Left ventricle myocardium inferior (tissue), 1 donor: ENCODE measurements around the gene AP1AR. TPM values are rescaled to one million over a fixed set of nuclear protein-coding genes. Genes with fewer than 3 reads are reported as not detected.

Experiments
- DNase-seq: peaks from one replicate; pipeline ENCODE4 v3.0.0-alpha.2; 2020
- H3K27ac ChIP-seq: fragments of 200-600 bp; replicated peaks from 2 replicates; pipeline ENCODE4 v1.8.0; 2021
- H3K27me3 ChIP-seq: fragments of 200-600 bp; 2 replicates; pipeline ENCODE4 v1.8.0; 2021; ENCODE audit warnings: low read depth
- H3K36me3 ChIP-seq: fragments of 200-600 bp; 2 replicates; pipeline ENCODE4 v1.8.0; 2021
- H3K4me1 ChIP-seq: fragments of 200-600 bp; 2 replicates; pipeline ENCODE4 v1.8.0; 2021
- H3K4me3 ChIP-seq: fragments of 200-600 bp; 2 replicates; pipeline ENCODE4 v1.8.0; 2021; ENCODE audit warnings: mild to moderate bottlenecking, moderate library complexity
- H3K9me3 ChIP-seq: fragments of 200-600 bp; replicated peaks from 2 replicates; pipeline ENCODE4 v1.8.0; 2021
- intact Hi-C: fragments of 100-400 bp; cut with micrococcal nuclease; formaldehyde crosslinking; loops from one replicate; pipeline ENCODE4 v1.11.0; 2022
- total RNA-seq: library from RNA; stranded (reverse); fragmentation: NEBNext Ultra II Directional; extraction: Animal tissue kit (Norgen Biotek cat#: 25700); gene quantifications from one replicate; pipeline ENCODE4 v1.2.1, GENCODE V29; 2021
- TF ChIP-seq, protein P1 (sequence below): fragments of 200-600 bp; IDR thresholded peaks from 2 replicates; pipeline ENCODE4 v1.8.0; 2021; ENCODE audit warnings: antibody characterized with exemption, mild to moderate bottlenecking, borderline replicate concordance
- donor health status: DM: no; HTN: yes; CAD: no; lungs with severe emphysema.

Gene AP1AR
- total RNA-seq, 1 donor from 2014 or later = 9.6 TPM

DNA sequence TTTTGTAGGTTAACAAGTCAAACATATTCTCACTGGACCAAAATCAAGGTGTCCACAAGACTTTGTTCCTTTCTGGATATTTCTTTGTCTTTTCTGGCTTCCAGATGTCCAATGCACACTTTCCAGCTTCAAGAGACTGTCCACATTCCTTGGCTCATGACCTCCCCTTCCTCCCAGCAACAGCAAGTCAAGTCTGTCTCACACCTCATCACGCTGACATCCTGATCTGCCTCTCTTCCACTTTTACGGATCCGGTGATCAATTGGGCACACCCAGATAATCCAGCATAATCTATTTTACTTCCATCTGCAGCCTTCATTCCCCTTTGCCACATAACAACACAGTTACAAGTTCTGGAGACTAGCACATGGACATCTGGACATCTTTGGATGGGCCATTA is 44.5 kb downstream of the AP1AR start:
- intact Hi-C loops = no loop called here
- Histone ChIP-seq H3K36me3 (peaks cover 3% of the 10 kb centered on the region), H3K27ac (peak overlapping the region; percentile 85), H3K27me3 (no peaks in the 10 kb centered on the region), H3K9me3 (no peaks in the 10 kb centered on the region), H3K4me1 (peaks cover 31% of the 10 kb centered on the region), H3K4me3 (no peak overlapping the region)
- TF ChIP-seq, protein P1, sequence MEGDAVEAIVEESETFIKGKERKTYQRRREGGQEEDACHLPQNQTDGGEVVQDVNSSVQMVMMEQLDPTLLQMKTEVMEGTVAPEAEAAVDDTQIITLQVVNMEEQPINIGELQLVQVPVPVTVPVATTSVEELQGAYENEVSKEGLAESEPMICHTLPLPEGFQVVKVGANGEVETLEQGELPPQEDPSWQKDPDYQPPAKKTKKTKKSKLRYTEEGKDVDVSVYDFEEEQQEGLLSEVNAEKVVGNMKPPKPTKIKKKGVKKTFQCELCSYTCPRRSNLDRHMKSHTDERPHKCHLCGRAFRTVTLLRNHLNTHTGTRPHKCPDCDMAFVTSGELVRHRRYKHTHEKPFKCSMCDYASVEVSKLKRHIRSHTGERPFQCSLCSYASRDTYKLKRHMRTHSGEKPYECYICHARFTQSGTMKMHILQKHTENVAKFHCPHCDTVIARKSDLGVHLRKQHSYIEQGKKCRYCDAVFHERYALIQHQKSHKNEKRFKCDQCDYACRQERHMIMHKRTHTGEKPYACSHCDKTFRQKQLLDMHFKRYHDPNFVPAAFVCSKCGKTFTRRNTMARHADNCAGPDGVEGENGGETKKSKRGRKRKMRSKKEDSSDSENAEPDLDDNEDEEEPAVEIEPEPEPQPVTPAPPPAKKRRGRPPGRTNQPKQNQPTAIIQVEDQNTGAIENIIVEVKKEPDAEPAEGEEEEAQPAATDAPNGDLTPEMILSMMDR = no peak
- no peak for DNase-seq

DNA sequence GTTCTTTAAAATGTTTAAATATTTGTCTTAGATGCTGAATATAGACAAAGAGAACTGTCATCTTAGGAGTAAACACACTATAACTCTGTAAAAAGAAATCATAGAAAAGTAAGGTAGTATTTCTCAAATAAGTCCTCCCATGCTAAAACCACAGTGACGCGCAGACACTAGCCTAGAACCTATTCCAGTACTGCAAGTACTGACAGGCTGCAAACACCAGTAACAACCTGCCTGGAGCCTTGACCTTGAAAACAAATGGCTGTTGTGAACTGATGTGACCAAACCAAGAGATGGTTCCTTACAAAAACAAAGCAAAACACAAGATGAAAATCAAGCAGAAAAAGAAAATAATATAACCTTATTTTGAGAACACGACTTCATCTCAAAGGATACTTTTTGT is 45.6 kb downstream of the AP1AR start:
- no peaks in the 10 kb centered on the region for H3K9me3 ChIP-seq
- H3K4me1 ChIP-seq = peaks cover 32% of the 10 kb centered on the region
- TF ChIP-seq, protein P1 = no peak
- H3K36me3 ChIP-seq = peaks cover 3% of the 10 kb centered on the region
- no peaks in the 10 kb centered on the region for H3K27me3 ChIP-seq
- no peak overlapping the region for H3K4me3 ChIP-seq
- peak overlapping the region; percentile 85 for H3K27ac ChIP-seq
- DNase-seq = no peak
- intact Hi-C loops = no loop called here

- no peak for DNase-seq
- intact Hi-C loops = no loop called here
- no peaks in the 10 kb centered on the region for H3K27me3 ChIP-seq
- H3K36me3 ChIP-seq = peaks cover 3% of the 10 kb centered on the region
- TF ChIP-seq, protein P1 = no peak
- H3K4me1 ChIP-seq = peaks cover 38% of the 10 kb centered on the region
- H3K4me3 ChIP-seq = no peak overlapping the region
- peak overlapping the region; percentile 85 for H3K27ac ChIP-seq
- H3K9me3 ChIP-seq = no peaks in the 10 kb centered on the region
Observed at GRCh38 chr4:112277705-112278448, 46.3 kb downstream of the AP1AR start.

- TF ChIP-seq, protein P1 = no peak
- Histone ChIP-seq H3K36me3 (peaks cover 3% of the 10 kb centered on the region), H3K27ac (peak overlapping the region; percentile 85), H3K4me1 (peaks cover 52% of the 10 kb centered on the region), H3K27me3 (no peaks in the 10 kb centered on the region), H3K9me3 (no peaks in the 10 kb centered on the region), H3K4me3 (peak overlapping the region; percentile 53)
- DNase-seq = no peak
- intact Hi-C loops = no loop called here
Observed at GRCh38 chr4:112279025-112279881, 47.7 kb downstream of the AP1AR start.

DNA sequence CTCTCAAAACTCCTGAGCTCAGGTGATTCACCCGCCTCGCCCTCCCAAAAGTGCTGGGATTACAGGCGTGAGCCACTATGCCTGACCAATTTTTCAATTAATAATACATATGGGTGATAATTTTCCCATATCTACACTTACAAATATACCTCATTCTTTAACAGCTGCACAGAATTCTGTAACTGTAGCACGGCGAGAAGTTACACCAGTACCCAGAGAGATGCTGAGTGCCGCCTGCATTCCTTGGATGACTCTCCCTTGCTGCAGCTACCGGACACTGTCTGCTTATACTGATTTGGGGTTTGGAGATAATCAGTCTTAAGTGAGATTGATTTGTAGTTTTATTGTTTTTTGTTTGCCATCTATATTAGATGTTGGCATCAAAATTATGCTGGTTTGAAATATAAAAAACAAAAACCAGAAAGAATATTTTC is 48.3 kb downstream of the AP1AR start:
- no peak for DNase-seq
- H3K4me1 ChIP-seq = peaks cover 56% of the 10 kb centered on the region
- intact Hi-C loops = no loop called here
- H3K27me3 ChIP-seq = no peaks in the 10 kb centered on the region
- peak overlapping the region; percentile 53 for H3K4me3 ChIP-seq
- peaks cover 3% of the 10 kb centered on the region for H3K36me3 ChIP-seq
- peak overlapping the region; percentile 85 for H3K27ac ChIP-seq
- no peaks in the 10 kb centered on the region for H3K9me3 ChIP-seq
- TF ChIP-seq, protein P1 = no peak
